GM10266 (cell line): Measurements from ENCODE around the gene SLIT1.

Experiments used
- DNase-seq: peaks from one replicate; pipeline ENCODE4 v3.0.0; 2012; ENCODE audit errors: extremely low spot score
- CTCF ChIP-seq: IDR thresholded peaks from 2 replicates; pipeline ENCODE4 v1.5.1; 2012; ENCODE audit warnings: mild to moderate bottlenecking, low read depth; ENCODE audit not compliant: control insufficient read depth, insufficient read depth; ENCODE audit errors: missing control alignments

SLIT1 gene

GRCh38 chr10:97099089-97099488 lies 86.7 kb downstream of the SLIT1 start:
- TF ChIP-seq CTCF, result no peak
- DNase-seq, result no peak

GRCh38 chr10:97097084-97097433 lies 88.7 kb downstream of the SLIT1 start:
- no peak for DNase-seq
- TF ChIP-seq CTCF, result no peak

DNA sequence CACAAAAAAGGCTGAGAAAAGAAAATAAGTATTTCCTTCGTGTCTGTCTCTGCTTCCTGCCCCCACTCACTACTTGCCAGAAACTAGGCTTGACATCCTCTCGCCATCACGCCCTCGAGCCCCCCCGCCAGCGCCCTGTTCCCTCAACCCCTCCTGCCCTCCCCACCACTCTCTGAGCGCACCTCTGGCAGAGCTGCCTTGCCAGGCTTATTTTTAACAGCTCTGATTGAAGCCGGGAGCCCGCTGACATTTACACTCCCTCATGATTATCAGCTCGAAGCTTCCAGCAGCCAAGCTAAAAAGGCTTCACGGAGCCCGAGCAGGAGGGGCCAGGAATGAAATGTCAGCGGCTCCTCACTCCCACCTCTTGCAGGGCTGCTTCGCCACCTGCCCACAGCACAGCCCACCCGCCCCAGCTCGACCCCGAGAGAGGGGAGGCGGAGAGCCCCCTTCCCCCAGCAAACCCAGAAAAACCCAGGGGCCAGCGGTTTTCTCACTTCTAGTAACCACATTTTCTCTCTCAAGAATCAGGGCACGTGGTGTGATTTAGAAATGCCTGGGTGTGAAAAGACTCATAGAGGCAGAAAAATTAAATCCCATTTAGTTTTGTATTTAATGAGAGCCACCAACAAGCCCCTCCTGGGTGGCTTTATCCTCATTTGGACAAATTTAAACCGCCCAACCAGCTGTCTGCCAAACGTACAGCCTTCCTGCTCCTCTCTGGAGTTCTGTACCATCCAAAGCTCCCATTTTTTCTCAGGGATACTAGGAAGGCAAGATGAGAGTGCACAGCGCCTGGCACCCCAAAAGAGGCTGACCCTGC lies 89.3 kb downstream of the SLIT1 start:
- no peak for DNase-seq
- no peak for TF ChIP-seq CTCF

- no peak for DNase-seq
These were observed 90.0 kb downstream of the SLIT1 start for GRCh38 chr10:97095701-97096260.

GRCh38 chr10:97090644-97091043 lies 95.1 kb downstream of the SLIT1 start:
- no peak for TF ChIP-seq CTCF
- DNase-seq, result no peak

More at GRCh38 chr10:97095701-97096260, 90.0 kb downstream of the SLIT1 start:
- TF ChIP-seq CTCF, result no peak

GRCh38 chr10:97090035-97090434 lies 95.7 kb downstream of the SLIT1 start:
- TF ChIP-seq CTCF, result no peak
- DNase-seq, result no peak

DNA sequence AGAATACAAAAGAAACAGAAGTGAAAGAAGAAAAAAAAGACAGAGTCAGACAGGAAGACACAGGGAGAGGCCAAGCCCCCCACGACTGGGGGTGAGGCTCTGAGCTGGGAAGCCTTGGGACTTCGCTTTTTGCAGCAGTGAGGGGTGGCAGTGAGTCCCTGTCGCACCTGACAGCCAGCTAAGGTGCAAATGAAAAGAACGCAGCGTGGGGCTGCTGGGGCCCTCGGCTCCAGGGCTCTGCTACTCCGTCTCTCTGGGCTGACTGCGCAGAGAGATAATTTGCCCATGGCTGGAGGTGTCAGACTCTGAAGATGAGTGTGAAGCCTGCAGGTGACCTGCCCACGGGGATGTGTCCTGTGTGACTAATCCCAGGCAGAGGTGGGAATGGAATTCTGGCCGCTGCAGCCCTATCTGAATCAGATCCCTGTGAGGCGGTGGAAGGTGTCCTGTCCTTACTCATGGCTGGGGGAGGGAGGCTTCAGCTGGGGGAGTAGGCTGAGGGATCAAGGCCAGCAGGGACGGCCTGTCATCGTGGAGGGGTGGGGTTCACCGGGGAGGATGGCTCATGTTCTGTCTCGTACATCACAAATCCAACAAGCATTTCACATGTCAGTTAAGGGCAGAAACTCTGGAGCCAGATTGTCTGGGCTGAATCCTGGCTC lies 96.4 kb downstream of the SLIT1 start:
- no peak for DNase-seq
- no peak for TF ChIP-seq CTCF
